ENCODE data around the gene CD200.

Gene CD200

GRCh38 chr3:112333381-112334317 is 693 bp downstream of the CD200 start:
- H3K9ac ChIP-seq (ENCODE audit: insufficient read length, low read depth) = peak overlapping the region; percentile 91
- H3K4me1 ChIP-seq (ENCODE audit: insufficient read depth, insufficient read length) = no peaks in the 10 kb centered on the region
- no peak for TF ChIP-seq ZNF274 (IDR thresholded peaks at IDR 0.05; ENCODE audit: low read depth, low read length)
- peak; percentile 29 for TF ChIP-seq YY1 (IDR thresholded peaks at IDR 0.05; ENCODE audit: insufficient read depth, insufficient read length)
- peak; percentile 57 for DNase-seq (ENCODE audit: low read depth, low spot score)
- peak overlapping the region; percentile 80 for H3K4me3 ChIP-seq (ENCODE audit: insufficient read length, low read depth)
- H3K36me3 ChIP-seq (ENCODE audit: insufficient read depth, insufficient read length, low read length) = peaks cover 14% of the 10 kb centered on the region
- no peaks in the 10 kb centered on the region for H3K9me3 ChIP-seq (ENCODE audit: insufficient read depth, low read length)
- no peaks in the 10 kb centered on the region for H3K27me3 ChIP-seq (ENCODE audit: insufficient read depth, insufficient read length)

- H3K4me3 ChIP-seq (ENCODE audit: insufficient read length, low read depth) = no peak overlapping the region
- no peak overlapping the region for H3K9ac ChIP-seq (ENCODE audit: insufficient read length, low read depth)
- H3K27me3 ChIP-seq (ENCODE audit: insufficient read depth, insufficient read length) = no peaks in the 10 kb centered on the region
- no peaks in the 10 kb centered on the region for H3K4me1 ChIP-seq (ENCODE audit: insufficient read depth, insufficient read length)
- peaks cover 14% of the 10 kb centered on the region for H3K36me3 ChIP-seq (ENCODE audit: insufficient read depth, insufficient read length, low read length)
- TF ChIP-seq YY1 (IDR thresholded peaks at IDR 0.05; ENCODE audit: insufficient read depth, insufficient read length) (no peak), SUZ12 (IDR thresholded peaks at IDR 0.05; ENCODE audit: extremely low read depth, insufficient read depth, insufficient read length) (no peak), ZNF274 (IDR thresholded peaks at IDR 0.05; ENCODE audit: low read depth, low read length) (no peak)
- DNase-seq (ENCODE audit: low read depth, low spot score) = no peak
- no peaks in the 10 kb centered on the region for H3K9me3 ChIP-seq (ENCODE audit: insufficient read depth, low read length)
Measured at GRCh38 chr3:112334691-112335433, 1.9 kb downstream of the CD200 start.

- H3K9ac ChIP-seq (ENCODE audit: insufficient read length, low read depth) = no peak overlapping the region
- H3K9me3 ChIP-seq (ENCODE audit: insufficient read depth, low read length) = no peaks in the 10 kb centered on the region
- no peaks in the 10 kb centered on the region for H3K4me1 ChIP-seq (ENCODE audit: insufficient read depth, insufficient read length)
- TF ChIP-seq ZNF274 (IDR thresholded peaks at IDR 0.05; ENCODE audit: low read depth, low read length) (no peak), YY1 (IDR thresholded peaks at IDR 0.05; ENCODE audit: insufficient read depth, insufficient read length) (no peak), SUZ12 (IDR thresholded peaks at IDR 0.05; ENCODE audit: extremely low read depth, insufficient read depth, insufficient read length) (no peak)
- H3K27me3 ChIP-seq (ENCODE audit: insufficient read depth, insufficient read length) = no peaks in the 10 kb centered on the region
- peaks cover 14% of the 10 kb centered on the region for H3K36me3 ChIP-seq (ENCODE audit: insufficient read depth, insufficient read length, low read length)
- no peak overlapping the region for H3K4me3 ChIP-seq (ENCODE audit: insufficient read length, low read depth)
- DNase-seq (ENCODE audit: low read depth, low spot score) = no peak
Measured at GRCh38 chr3:112335434-112335781, 2.5 kb downstream of the CD200 start.

- no peak overlapping the region for H3K4me3 ChIP-seq (ENCODE audit: insufficient read length, low read depth)
- TF ChIP-seq ZNF274 (IDR thresholded peaks at IDR 0.05; ENCODE audit: low read depth, low read length) = no peak
- peaks cover 6% of the 10 kb centered on the region for H3K9me3 ChIP-seq (ENCODE audit: insufficient read depth, low read length)
- H3K27me3 ChIP-seq (ENCODE audit: insufficient read depth, insufficient read length) = no peaks in the 10 kb centered on the region
- H3K36me3 ChIP-seq (ENCODE audit: insufficient read depth, insufficient read length, low read length) = peaks cover 14% of the 10 kb centered on the region
- H3K9ac ChIP-seq (ENCODE audit: insufficient read length, low read depth) = no peak overlapping the region
- no peak for DNase-seq (ENCODE audit: low read depth, low spot score)
- H3K4me1 ChIP-seq (ENCODE audit: insufficient read depth, insufficient read length) = no peaks in the 10 kb centered on the region
Measured at GRCh38 chr3:112338021-112338726, 5.2 kb downstream of the CD200 start.

GRCh38 chr3:112338727-112339056 is 5.7 kb downstream of the CD200 start:
- H3K9ac ChIP-seq (ENCODE audit: insufficient read length, low read depth) = no peak overlapping the region
- peaks cover 14% of the 10 kb centered on the region for H3K36me3 ChIP-seq (ENCODE audit: insufficient read depth, insufficient read length, low read length)
- no peaks in the 10 kb centered on the region for H3K4me1 ChIP-seq (ENCODE audit: insufficient read depth, insufficient read length)
- no peak overlapping the region for H3K4me3 ChIP-seq (ENCODE audit: insufficient read length, low read depth)
- peaks cover 11% of the 10 kb centered on the region for H3K9me3 ChIP-seq (ENCODE audit: insufficient read depth, low read length)
- no peak for DNase-seq (ENCODE audit: low read depth, low spot score)
- H3K27me3 ChIP-seq (ENCODE audit: insufficient read depth, insufficient read length) = no peaks in the 10 kb centered on the region
- TF ChIP-seq SUZ12 (IDR thresholded peaks at IDR 0.05; ENCODE audit: extremely low read depth, insufficient read depth, insufficient read length) = no peak
- TF ChIP-seq YY1 (IDR thresholded peaks at IDR 0.05; ENCODE audit: insufficient read depth, insufficient read length) = no peak
- no peak for TF ChIP-seq ZNF274 (IDR thresholded peaks at IDR 0.05; ENCODE audit: low read depth, low read length)

- H3K4me1 ChIP-seq (ENCODE audit: insufficient read depth, insufficient read length) = no peaks in the 10 kb centered on the region
- no peak for TF ChIP-seq YY1 (IDR thresholded peaks at IDR 0.05; ENCODE audit: insufficient read depth, insufficient read length)
- no peak for TF ChIP-seq SUZ12 (IDR thresholded peaks at IDR 0.05; ENCODE audit: extremely low read depth, insufficient read depth, insufficient read length)
- TF ChIP-seq ZNF274 (IDR thresholded peaks at IDR 0.05; ENCODE audit: low read depth, low read length) = no peak
- no peak overlapping the region for H3K9ac ChIP-seq (ENCODE audit: insufficient read length, low read depth)
- peaks cover 14% of the 10 kb centered on the region for H3K9me3 ChIP-seq (ENCODE audit: insufficient read depth, low read length)
- H3K4me3 ChIP-seq (ENCODE audit: insufficient read length, low read depth) = no peak overlapping the region
- DNase-seq (ENCODE audit: low read depth, low spot score) = no peak
- peaks cover 14% of the 10 kb centered on the region for H3K36me3 ChIP-seq (ENCODE audit: insufficient read depth, insufficient read length, low read length)
- H3K27me3 ChIP-seq (ENCODE audit: insufficient read depth, insufficient read length) = no peaks in the 10 kb centered on the region
Measured at GRCh38 chr3:112339134-112339533, 6.2 kb downstream of the CD200 start.

DNA sequence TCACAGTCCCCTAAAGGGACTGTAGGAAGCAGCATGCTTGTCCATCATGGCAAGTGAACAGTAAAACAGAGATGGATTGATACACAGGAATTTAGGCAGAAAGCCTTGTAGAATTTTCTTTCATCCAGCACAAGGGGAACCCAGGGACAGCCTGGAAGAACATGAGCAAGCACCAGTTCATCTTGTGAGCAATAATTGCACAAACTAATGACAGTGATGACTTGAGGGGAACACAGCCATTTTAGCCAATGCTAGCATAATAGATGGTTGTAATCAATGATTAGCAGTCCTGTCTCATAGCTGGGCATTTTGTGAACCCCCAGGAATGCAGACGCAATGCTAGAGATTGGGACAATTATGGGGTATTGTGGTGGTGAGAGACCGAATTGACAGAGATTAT is 6.7 kb downstream of the CD200 start:
- Histone ChIP-seq H3K4me3 (ENCODE audit: insufficient read length, low read depth) (no peak overlapping the region), H3K4me1 (ENCODE audit: insufficient read depth, insufficient read length) (no peaks in the 10 kb centered on the region)

More for the DNA sequence above, 6.7 kb downstream of the CD200 start:
- H3K27me3 ChIP-seq (ENCODE audit: insufficient read depth, insufficient read length) = no peaks in the 10 kb centered on the region
- no peak for DNase-seq (ENCODE audit: low read depth, low spot score)
- H3K36me3 ChIP-seq (ENCODE audit: insufficient read depth, insufficient read length, low read length) = peaks cover 14% of the 10 kb centered on the region
- peaks cover 14% of the 10 kb centered on the region for H3K9me3 ChIP-seq (ENCODE audit: insufficient read depth, low read length)
- no peak for TF ChIP-seq SUZ12 (IDR thresholded peaks at IDR 0.05; ENCODE audit: extremely low read depth, insufficient read depth, insufficient read length)
- TF ChIP-seq ZNF274 (IDR thresholded peaks at IDR 0.05; ENCODE audit: low read depth, low read length) = no peak
- no peak for TF ChIP-seq YY1 (IDR thresholded peaks at IDR 0.05; ENCODE audit: insufficient read depth, insufficient read length)
- no peak overlapping the region for H3K9ac ChIP-seq (ENCODE audit: insufficient read length, low read depth)

Data from NT2/D1 (cell line).